Stimulated activated CD4-positive, alpha-beta T cell treated with anti-CD3 and anti-CD28 coated beads, Interleukin-1b, Interleukin-23, amount 100 ng/mL, for 4 hours (primary cell): ENCODE data around the gene DDX25.
"Not testable (repeated sequence)": the region's sequence is repeated elsewhere in the genome, so short reads cannot be mapped to it uniquely, and the experiment has no call there.

Experiments
- DNase-seq, 2 donors: peaks; one replicate each; pipeline ENCODE4 v3.0.0-alpha.2; 2020; ENCODE audit warnings: low read depth in 2 of 2

Gene DDX25

GRCh38 chr11:125904678-125905077 lies 370 bp downstream of the DDX25 start:
- no peak for DNase-seq

GRCh38 chr11:125910226-125910849 lies 6.0 kb downstream of the DDX25 start:
- DNase-seq = no peak

DNA sequence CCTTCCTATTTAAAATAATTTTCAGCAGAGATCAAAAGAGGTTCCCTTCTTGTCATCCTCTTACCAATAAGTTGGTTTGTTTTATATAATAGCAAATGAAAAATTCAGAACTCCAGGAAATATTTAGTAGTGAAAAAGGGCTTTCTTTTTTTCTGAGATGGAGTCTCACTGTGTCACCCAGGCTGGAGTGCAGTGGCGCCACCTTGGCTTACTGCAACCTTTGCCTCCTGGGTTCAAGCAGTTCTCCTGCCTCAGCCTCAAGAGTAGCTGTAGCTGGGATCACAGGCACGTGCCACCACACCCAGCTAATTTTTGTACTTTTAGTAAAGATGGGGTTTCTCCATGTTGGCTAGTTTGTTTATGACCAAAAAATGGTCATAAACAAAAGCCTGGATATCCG lies 10.3 kb downstream of the DDX25 start:
- not testable (repeated sequence) for DNase-seq

GRCh38 chr11:125916683-125917347 lies 12.5 kb downstream of the DDX25 start:
- no peak for DNase-seq

GRCh38 chr11:125918140-125918840 lies 14.0 kb downstream of the DDX25 start:
- no peak for DNase-seq

GRCh38 chr11:125921042-125921441 lies 16.7 kb downstream of the DDX25 start:
- no peak for DNase-seq

DNA sequence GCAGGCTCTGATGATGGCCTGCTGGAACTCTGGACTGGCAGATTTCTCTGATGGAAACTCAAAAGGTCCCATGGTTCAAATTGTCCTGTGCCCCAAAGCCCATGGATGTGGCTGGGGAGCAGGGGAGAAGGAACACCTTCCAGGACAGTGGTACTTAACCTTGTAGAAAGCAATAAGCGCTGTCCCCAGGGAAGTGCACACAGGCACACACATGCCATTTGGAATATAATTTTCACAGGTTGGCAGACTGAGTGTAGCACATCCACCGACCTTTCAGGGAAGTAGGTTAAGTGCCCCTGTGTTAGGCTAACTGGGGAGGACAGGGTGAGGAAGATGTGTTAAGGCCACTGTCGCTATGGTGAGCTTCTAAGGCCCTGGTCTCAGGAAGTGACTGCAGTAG lies 17.8 kb downstream of the DDX25 start:
- DNase-seq = no peak

DNA sequence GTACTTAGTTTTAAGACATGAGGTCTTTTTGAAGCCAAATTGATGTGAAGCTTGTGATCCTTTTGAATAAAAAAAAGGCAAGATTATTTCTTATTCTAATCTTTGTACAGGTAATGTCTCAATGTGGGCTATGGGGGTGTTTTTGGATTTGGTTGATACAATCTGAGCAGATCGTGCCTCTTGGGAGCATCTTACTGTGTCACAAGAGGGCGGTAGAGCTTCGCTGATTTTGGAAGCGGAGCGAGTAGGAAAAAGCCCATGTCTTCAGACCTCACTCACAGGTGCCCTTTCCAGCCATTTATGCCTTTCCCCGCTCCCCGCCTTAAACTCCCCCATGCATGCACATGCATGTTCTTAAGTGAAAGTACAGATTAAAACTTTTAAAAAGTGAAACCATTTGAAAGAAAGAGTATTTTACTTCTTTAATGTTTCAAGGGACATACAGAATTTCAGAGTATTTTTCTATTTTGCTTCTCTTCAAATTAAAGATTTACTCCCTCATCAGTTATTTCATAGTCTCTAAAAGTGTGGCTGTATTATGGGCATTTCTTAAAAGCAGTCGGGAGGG lies 18.8 kb downstream of the DDX25 start:
- peak; percentile 28 to 52 for DNase-seq

DNA sequence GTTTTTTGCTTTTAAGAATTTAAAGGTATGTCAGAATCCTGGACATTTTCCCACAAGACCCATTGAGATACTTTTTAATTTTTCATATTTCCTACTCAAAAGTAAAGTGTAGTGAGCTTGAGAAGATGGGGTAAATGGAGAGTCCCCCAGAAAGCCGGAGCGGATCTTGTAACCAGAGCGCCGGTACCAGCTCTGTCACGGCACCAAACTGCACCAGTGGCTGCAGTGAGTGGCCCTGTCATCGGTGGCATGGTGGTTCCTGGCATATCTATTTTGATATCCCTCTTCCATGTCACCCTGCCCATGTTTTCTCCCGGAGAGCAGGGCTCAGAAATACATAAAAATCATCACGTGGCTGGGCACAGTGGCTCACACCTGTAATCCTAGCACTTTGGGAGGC lies 19.3 kb downstream of the DDX25 start:
- DNase-seq = no peak

DNA sequence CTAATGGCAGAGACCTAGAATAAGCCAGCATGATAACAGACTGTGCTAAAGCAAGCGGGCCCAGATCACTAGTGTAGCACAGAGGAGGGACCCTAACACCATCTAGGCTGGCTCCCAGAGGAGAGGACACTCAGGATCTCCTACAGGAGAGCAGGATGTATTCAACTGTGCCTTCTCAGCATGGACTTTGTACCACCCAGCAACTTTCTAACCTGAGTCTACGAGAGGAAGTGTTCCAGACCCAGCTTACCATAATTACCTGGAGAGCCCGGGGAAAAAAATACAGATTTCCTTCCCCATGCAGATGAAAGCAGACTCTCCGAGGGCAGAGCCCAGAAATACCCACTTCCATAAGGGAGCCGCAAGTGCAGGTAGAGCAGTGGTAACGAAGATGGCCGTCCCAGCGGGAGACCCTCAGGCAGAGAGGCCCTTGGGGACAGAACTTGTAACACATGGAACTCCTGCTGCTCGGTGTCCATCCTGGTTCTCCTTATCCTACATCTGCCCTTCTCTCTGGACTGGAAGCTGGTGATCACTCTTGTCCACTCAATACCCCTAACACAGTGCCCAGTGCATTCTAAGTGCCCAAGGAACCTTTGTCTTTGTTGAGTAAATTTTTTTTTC lies 20.2 kb downstream of the DDX25 start:
- DNase-seq = no peak

GRCh38 chr11:125925247-125925740 lies 21.0 kb downstream of the DDX25 start:
- no peak for DNase-seq

DNA sequence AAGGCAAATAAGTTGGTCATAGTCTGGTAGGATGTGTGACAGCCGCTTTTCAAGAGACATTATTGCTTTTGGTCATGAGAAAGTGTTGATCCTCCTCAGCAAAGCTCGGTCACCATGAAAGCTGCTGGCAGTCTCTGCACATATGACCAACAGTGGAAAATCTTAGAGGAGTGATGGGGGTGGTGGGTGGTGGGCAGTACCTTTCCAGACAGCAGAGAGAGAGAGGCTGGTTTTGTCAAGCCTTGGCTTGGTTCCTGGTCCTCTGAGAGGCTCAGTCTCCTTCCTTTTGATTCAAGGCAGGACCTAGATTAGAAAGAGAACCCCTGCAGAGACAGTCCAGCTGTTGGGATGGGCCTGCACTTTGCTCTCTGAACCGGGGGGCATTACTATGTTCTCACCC lies 21.5 kb downstream of the DDX25 start:
- no peak for DNase-seq

DNA sequence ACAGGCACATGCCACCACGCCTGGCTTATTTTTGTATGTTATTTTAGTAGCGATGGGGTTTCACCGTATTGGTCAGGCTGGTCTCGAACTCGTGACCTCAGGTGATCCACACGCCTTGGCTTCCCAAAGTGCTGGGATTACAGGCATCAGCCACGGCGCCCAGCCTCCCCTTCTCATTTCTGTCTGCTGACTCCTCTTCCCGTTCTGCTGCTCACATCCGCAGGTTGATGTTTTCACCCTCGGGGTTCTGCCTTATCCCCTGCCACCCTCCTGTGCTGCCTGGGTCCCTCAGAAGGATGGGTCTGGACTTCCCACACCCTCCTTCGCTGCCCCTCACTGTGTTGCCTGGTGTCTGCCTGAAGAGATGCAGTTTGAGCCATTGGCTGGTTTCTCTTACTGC lies 22.4 kb downstream of the DDX25 start:
- no peak for DNase-seq

DNA sequence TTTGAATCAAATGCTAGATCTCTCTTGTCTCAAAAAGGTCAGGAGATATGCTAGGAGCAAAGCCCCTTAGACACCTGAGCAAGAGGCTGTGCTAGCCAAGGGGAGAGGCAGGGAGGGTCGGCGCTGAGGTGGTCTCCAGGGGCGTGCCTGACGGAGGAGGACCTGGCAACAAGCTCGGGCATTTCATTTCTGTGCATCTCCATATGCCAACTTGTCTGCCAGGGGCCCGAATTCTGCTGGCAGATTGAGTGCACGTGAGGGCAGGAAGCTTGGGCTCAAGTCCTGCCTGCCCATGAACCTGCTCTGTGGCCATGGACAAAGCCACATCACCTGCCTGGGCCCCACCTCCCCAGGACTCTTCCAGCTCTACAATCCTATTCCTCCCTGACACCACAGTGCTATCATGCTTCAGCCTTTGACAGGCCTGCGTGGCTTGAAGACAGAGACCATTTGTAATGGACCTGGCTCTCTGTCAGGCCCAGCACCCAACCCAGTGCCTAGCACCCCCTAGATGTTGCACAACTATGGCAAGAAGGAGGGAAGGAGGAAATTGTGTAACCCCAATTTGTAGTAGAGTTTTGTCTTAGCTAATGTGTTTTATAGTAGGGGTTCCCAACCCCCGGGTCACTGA lies 25.3 kb downstream of the DDX25 start:
- no peak for DNase-seq

DNA sequence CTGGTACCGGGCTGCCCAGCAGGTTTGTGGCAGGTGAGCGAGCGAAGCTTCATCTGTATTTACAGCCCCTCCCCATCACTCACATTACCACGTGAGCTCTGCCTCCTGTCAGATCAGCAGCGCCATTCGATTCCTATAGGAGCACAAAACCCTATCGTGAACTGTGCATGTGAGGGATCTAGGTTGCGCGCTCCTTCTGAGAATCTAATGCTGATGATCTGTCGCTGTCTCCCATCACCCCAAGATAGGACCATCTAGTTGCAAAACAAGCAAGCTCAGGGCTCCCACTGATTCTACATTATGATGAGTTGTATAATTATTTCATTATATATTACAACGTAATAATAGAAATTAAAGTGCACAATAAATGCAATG lies 25.8 kb downstream of the DDX25 start:
- no peak for DNase-seq

DNA sequence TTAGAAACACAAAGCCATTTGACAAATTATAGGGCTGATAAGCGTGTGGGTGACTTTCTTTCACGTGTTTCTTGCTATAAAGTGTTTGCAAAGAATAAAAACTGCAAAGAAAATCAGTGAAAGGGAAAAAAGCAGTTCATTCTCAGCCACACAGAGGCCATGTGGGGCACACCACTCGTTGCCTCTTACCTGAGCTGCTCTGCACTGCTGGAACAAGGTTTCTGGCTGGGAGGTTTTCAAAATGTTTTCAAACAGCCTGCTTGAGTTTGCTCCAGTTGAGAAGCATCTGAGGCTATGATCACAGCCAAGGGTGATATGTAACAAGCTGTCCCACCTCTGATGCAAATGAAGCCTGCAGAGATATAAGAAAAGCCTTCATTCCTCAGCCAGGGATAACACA lies 26.8 kb downstream of the DDX25 start:
- DNase-seq = no peak

DNA sequence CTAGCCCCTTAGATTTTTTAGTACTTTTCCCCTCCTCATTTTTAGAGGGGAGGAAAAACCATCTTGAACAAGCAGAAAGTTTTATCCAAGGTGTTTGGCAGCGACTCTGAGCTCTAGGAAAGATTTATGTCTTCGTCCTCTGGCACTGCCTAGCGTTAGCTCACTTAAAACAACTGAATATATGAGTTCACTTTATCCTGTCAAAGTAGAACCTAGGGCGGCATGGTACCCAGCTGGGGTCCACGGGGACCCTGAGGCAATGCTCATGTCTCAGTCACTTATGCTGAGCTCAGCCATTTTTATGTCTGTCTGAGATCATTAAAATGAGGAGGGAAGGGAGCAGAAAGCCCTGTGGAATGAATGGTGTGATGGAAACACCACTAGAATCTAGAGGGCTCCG lies 27.4 kb downstream of the DDX25 start:
- DNase-seq = no peak

DNA sequence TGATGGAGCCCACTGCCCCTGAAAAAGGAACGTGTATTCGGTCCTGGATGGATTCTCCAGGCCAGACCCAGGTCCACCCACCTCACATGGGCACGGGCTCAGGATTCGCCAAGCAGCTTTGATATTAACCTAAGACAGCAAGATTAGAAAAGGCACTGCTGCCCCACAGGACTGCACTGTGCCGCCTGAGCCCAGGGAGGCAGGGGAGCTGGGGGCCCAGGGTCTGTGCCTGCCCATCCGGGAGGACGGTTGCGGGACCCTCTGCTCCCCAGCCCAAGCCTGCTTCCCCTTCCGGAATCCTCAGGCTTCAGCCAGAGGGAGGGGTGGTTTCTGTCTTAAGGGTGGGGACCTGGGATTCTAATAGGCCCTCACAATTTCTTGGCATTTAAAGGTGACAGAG lies 28.0 kb downstream of the DDX25 start:
- no peak for DNase-seq

DNA sequence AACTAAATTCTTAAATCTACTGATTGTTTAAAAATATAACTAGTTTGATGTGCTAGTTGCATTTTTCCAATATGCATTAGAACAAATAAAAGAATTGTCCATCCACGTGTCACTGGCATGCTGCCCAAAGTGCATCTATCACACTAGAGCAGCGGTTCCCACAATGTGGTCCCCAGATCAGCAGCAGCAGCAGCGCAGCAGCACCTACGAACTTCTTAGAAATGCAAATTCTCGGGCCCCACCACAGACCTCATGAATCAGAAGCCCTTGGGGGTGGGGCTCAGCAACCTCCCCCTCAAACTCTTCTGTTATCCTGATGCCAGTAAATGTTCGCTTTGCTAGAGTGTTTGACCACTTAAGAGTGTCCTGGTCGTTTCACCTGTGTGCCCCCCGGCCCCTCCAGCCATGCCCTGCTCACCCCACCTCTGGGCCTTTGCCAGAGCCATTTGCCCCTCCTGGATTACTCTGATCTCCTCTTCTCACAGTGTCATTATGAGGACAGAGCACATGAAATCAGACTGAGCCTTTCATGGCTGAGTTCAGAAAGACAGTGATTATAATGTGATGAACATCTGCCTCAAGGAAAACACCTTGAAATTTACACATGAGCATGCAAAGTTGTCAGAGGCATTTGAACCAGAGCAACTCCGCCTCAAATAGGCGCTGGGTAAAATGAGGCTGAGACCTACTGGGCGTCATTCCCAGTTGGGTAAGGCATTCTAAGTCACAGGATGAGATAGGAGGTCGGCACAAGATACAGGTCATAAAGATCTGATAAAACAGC lies 28.9 kb downstream of the DDX25 start:
- no peak for DNase-seq

GRCh38 chr11:125934473-125934872 lies 30.2 kb downstream of the DDX25 start:
- DNase-seq = no peak

DNA sequence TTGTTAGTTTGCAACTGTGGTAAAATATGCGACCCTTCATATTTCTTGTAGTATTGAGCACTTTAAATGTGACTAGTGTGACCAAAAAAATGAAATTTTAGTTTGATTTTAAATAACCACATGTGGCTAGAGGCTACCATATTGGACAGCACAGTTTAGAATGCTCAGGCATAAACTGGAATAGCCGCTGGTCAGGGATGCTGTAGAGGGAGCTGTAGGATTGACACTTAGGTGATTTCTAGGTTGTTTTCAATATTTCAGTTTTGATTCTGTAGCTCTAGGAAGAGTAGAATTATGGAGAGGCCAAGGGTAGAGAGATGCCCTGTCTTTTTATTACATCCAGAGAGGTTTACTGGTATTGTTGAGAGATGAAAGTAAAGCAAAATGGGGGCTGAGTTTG lies 30.7 kb downstream of the DDX25 start:
- no peak for DNase-seq
